WTC11 (cell line): Measurements from ENCODE around the gene TNNI3K. TPM values are rescaled to one million over a fixed set of nuclear protein-coding genes. Genes with fewer than 3 reads are reported as not detected.

Experiments used
- ATAC-seq: fragments of 200-7000 bp; cut with Tn5 transposase; 2 replicates; pipeline ENCODE4 v1.10.0; 2021; ENCODE audit warnings: mild to moderate bottlenecking, moderate library complexity
- CTCF ChIA-PET: fragments of 300-600 bp; sonication (Branson Sonifier 250); formaldehyde crosslinking; loops from one replicate; lab custom pipeline; 2021; ENCODE audit warnings: antibody characterized with exemption; lab: Charles Lee
- POLR2A ChIA-PET: fragments of 350-600 bp; sonication (Branson Sonifier 250); formaldehyde crosslinking; loops from one replicate; lab custom pipeline; 2021; ENCODE audit warnings: antibody characterized with exemption; lab: Charles Lee
- DNase-seq: peaks from one replicate; pipeline ENCODE4 v3.0.0; 2021; ENCODE audit warnings: low spot score
- H3K27ac Mint-ChIP-seq: 2 replicates; pipeline ENCODE4 v1.8.0; 2021; ENCODE audit warnings: mixed read lengths
- H3K27me3 Mint-ChIP-seq: 2 replicates; pipeline ENCODE4 v1.8.0; 2021; ENCODE audit warnings: low read depth, mild to moderate bottlenecking, moderate library complexity, mixed read lengths
- H3K36me3 Mint-ChIP-seq: 2 replicates; pipeline ENCODE4 v1.8.0; 2021; ENCODE audit warnings: mixed read lengths
- H3K4me1 Mint-ChIP-seq: 2 replicates; pipeline ENCODE4 v1.8.0; 2022; ENCODE audit warnings: mixed read lengths
- H3K4me3 Mint-ChIP-seq: 2 replicates; pipeline ENCODE4 v1.8.0; 2021; ENCODE audit warnings: mild to moderate bottlenecking, moderate library complexity, mixed read lengths
- H3K9me3 Mint-ChIP-seq: 2 replicates; pipeline ENCODE4 v1.8.0; 2021; ENCODE audit warnings: mixed read lengths
- ATF1 ChIP-seq: sonication (generic); formaldehyde crosslinking; IDR thresholded peaks from 2 replicates; pipeline ENCODE4 v1.8.1; 2023; ENCODE audit warnings: mild to moderate bottlenecking, moderate library complexity, missing genetic modification reagents
- CBFB ChIP-seq: sonication (generic); formaldehyde crosslinking; IDR thresholded peaks from 2 replicates; pipeline ENCODE4 v1.8.1; 2022; ENCODE audit warnings: mild to moderate bottlenecking, low read depth, missing genetic modification reagents
- ESRRA ChIP-seq: sonication (generic); formaldehyde crosslinking; IDR thresholded peaks from 2 replicates; pipeline ENCODE4 v1.8.1; 2022; ENCODE audit warnings: mild to moderate bottlenecking, missing genetic modification reagents, borderline replicate concordance
- FOXJ3 ChIP-seq: sonication (generic); formaldehyde crosslinking; IDR thresholded peaks from 2 replicates; pipeline ENCODE4 v1.9.0; 2021; ENCODE audit warnings: missing genetic modification reagents, mild to moderate bottlenecking, borderline replicate concordance
- FOXP1 ChIP-seq: sonication (generic); formaldehyde crosslinking; IDR thresholded peaks from 2 replicates; pipeline ENCODE4 v1.8.0; 2022; ENCODE audit warnings: missing genetic modification reagents, mild to moderate bottlenecking, moderate library complexity, borderline replicate concordance
- JAZF1 ChIP-seq: fragments of 250-450 bp; sonication (Bioruptor Pico); IDR thresholded peaks from 2 replicates; pipeline ENCODE4 v1.9.0; 2021; ENCODE audit warnings: moderate library complexity, mild to moderate bottlenecking, inconsistent platforms
- KAT7 ChIP-seq: sonication (generic); formaldehyde crosslinking; IDR thresholded peaks from 2 replicates; pipeline ENCODE4 v1.8.1; 2023; ENCODE audit warnings: missing genetic modification reagents, mild to moderate bottlenecking, borderline replicate concordance
- NFATC4 ChIP-seq: fragments of 250-450 bp; sonication (Bioruptor Pico); IDR thresholded peaks from 2 replicates; pipeline ENCODE4 v1.9.0; 2021; ENCODE audit warnings: mild to moderate bottlenecking
- NR1H2 ChIP-seq: sonication (generic); formaldehyde crosslinking; IDR thresholded peaks from 2 replicates; pipeline ENCODE4 v1.9.0; 2021; ENCODE audit warnings: mild to moderate bottlenecking, moderate library complexity, missing genetic modification reagents
- PRRX2 ChIP-seq: fragments of 250-450 bp; sonication (Bioruptor Pico); IDR thresholded peaks from 2 replicates; pipeline ENCODE4 v1.8.0; 2021; ENCODE audit warnings: mild to moderate bottlenecking
- RORB ChIP-seq: fragments of 250-450 bp; sonication (Bioruptor Pico); IDR thresholded peaks from 2 replicates; pipeline ENCODE4 v1.9.0; 2021; ENCODE audit warnings: mild to moderate bottlenecking
- SMAD3 ChIP-seq: sonication (generic); formaldehyde crosslinking; IDR thresholded peaks from 2 replicates; pipeline ENCODE4 v1.8.0; 2022; ENCODE audit warnings: missing genetic modification reagents, mild to moderate bottlenecking, borderline replicate concordance
- SMAD4 ChIP-seq: sonication (generic); formaldehyde crosslinking; IDR thresholded peaks from 2 replicates; pipeline ENCODE4 v1.8.0; 2022; ENCODE audit warnings: mild to moderate bottlenecking, missing genetic modification reagents
- SOX15 ChIP-seq: fragments of 250-450 bp; sonication (Bioruptor Pico); IDR thresholded peaks from 2 replicates; pipeline ENCODE4 v1.9.0; 2021; ENCODE audit warnings: mild to moderate bottlenecking
- TCF7 ChIP-seq: sonication (generic); formaldehyde crosslinking; IDR thresholded peaks from 2 replicates; pipeline ENCODE4 v1.8.0; 2022; ENCODE audit warnings: mild to moderate bottlenecking, low read depth, missing genetic modification reagents, moderate library complexity
- ZBTB21 ChIP-seq: sonication (generic); formaldehyde crosslinking; IDR thresholded peaks from 2 replicates; pipeline ENCODE4 v1.8.1; 2023; ENCODE audit warnings: mild to moderate bottlenecking, missing genetic modification reagents, borderline replicate concordance
- ZNF219 ChIP-seq: sonication (generic); formaldehyde crosslinking; IDR thresholded peaks from 2 replicates; pipeline ENCODE4 v1.8.0; 2023; ENCODE audit warnings: missing genetic modification reagents, mild to moderate bottlenecking, borderline replicate concordance
- ZNF416 ChIP-seq: fragments of 250-450 bp; sonication (Bioruptor Pico); IDR thresholded peaks from 2 replicates; pipeline ENCODE4 v1.9.0; 2021; ENCODE audit warnings: mild to moderate bottlenecking, inconsistent platforms
- ZNF423 ChIP-seq: fragments of 250-450 bp; sonication (Bioruptor Pico); IDR thresholded peaks from 2 replicates; pipeline ENCODE4 v2.1.2; 2022; ENCODE audit warnings: mild to moderate bottlenecking, moderate library complexity
- total RNA-seq: library from RNA; stranded (reverse); gene quantifications from 3 replicates; pipeline ENCODE4 v1.2.3, GENCODE V29; 2021
- TF ChIP-seq, protein P1 (sequence below): sonication (generic); formaldehyde crosslinking; IDR thresholded peaks from 2 replicates; pipeline ENCODE4 v1.8.1; 2023; ENCODE audit warnings: mild to moderate bottlenecking, missing genetic modification reagents
- TF ChIP-seq, protein P2 (sequence below): sonication (generic); formaldehyde crosslinking; IDR thresholded peaks from 2 replicates; pipeline ENCODE4 v1.8.1; 2023; ENCODE audit warnings: mild to moderate bottlenecking, missing genetic modification reagents
- TF ChIP-seq, protein P3 (sequence below): fragments of 250-450 bp; sonication (Bioruptor Pico); IDR thresholded peaks from 2 replicates; pipeline ENCODE4 v1.9.0; 2021; ENCODE audit warnings: mild to moderate bottlenecking
- TF ChIP-seq, protein P4 (sequence below): sonication (generic); formaldehyde crosslinking; IDR thresholded peaks from 2 replicates; pipeline ENCODE4 v1.8.1; 2022; ENCODE audit warnings: mild to moderate bottlenecking, moderate library complexity, missing genetic modification reagents

The TNNI3K gene
- total RNA-seq, 1 experiment from 2014 or later, result 0.07 TPM

DNA sequence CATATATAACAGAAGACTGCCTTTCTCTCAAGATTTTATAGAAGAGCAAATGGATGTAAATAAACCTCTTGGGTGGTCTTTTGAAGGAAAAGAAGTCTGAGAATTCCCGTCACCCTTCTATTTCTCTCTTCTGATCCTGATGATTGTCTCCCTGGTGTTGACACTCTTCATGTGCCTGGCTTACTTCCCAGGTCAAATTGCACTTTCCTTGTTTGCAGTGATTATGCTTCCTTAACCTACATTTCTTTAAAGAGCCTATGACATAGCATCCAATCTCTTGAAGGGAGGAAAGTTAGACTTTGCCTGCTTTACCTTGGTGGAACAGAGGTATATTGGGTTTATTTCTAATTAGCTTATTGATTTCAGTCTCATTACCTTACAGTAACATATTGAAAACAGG lies 197.1 kb downstream of the TNNI3K start:
- POLR2A ChIA-PET, result no interaction called here
- TF ChIP-seq, protein P1, sequence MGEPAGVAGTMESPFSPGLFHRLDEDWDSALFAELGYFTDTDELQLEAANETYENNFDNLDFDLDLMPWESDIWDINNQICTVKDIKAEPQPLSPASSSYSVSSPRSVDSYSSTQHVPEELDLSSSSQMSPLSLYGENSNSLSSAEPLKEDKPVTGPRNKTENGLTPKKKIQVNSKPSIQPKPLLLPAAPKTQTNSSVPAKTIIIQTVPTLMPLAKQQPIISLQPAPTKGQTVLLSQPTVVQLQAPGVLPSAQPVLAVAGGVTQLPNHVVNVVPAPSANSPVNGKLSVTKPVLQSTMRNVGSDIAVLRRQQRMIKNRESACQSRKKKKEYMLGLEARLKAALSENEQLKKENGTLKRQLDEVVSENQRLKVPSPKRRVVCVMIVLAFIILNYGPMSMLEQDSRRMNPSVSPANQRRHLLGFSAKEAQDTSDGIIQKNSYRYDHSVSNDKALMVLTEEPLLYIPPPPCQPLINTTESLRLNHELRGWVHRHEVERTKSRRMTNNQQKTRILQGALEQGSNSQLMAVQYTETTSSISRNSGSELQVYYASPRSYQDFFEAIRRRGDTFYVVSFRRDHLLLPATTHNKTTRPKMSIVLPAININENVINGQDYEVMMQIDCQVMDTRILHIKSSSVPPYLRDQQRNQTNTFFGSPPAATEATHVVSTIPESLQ (CRISPR knock-in tag), result no peak
- TF ChIP-seq SMAD4 (no peak), TCF7 (no peak), JAZF1 (CRISPR knock-in tag) (no peak), SOX15 (CRISPR knock-in tag) (no peak), FOXJ3 (CRISPR knock-in tag) (no peak), ZNF219 (CRISPR knock-in tag) (no peak), NR1H2 (no peak), ZNF423 (no peak), NFATC4 (no peak), KAT7 (CRISPR knock-in tag) (no peak), ZNF416 (CRISPR knock-in tag) (no peak), ZBTB21 (CRISPR knock-in tag) (no peak), SMAD3 (CRISPR knock-in tag) (no peak), ATF1 (no peak)
- TF ChIP-seq, protein P2, sequence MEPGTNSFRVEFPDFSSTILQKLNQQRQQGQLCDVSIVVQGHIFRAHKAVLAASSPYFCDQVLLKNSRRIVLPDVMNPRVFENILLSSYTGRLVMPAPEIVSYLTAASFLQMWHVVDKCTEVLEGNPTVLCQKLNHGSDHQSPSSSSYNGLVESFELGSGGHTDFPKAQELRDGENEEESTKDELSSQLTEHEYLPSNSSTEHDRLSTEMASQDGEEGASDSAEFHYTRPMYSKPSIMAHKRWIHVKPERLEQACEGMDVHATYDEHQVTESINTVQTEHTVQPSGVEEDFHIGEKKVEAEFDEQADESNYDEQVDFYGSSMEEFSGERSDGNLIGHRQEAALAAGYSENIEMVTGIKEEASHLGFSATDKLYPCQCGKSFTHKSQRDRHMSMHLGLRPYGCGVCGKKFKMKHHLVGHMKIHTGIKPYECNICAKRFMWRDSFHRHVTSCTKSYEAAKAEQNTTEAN (CRISPR knock-in tag), result no peak
- TF ChIP-seq, protein P3, sequence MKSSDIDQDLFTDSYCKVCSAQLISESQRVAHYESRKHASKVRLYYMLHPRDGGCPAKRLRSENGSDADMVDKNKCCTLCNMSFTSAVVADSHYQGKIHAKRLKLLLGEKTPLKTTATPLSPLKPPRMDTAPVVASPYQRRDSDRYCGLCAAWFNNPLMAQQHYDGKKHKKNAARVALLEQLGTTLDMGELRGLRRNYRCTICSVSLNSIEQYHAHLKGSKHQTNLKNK (CRISPR knock-in tag), result no peak
- TF ChIP-seq, all 79 proteins: peak for 0
- H3K36me3 Mint-ChIP-seq, result no peaks in the 10 kb centered on the region
- CTCF ChIA-PET, result no interaction called here
- H3K4me3 Mint-ChIP-seq, result no peak overlapping the region
- ATAC-seq (no peak), DNase-seq (no peak)
- no peaks in the 10 kb centered on the region for H3K9me3 Mint-ChIP-seq
- H3K27ac Mint-ChIP-seq, result no peak overlapping the region
- no peaks in the 10 kb centered on the region for H3K4me1 Mint-ChIP-seq
- H3K27me3 Mint-ChIP-seq, result no peaks in the 10 kb centered on the region

DNA sequence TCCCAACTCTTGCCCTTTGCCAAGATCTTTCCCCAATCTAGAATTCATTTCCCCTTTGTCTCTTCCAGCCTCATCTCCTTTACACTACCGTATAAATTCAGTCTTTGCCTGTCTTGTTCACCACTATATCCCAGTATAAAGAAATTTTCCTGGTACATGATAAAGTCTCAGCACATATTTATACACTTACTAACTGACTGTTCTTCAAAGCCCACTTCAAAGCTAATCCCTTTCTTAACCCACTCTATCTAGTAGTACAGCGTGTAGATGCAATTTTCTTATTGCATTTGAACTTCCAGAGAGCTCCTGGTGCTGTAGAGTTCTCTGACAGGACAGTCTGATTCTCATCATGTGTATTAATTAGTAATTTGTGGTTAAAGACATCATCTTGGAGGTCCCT lies 199.1 kb downstream of the TNNI3K start:
- TF ChIP-seq ESRRA (CRISPR knock-in tag) (no peak), PRRX2 (CRISPR knock-in tag) (no peak), CBFB (CRISPR knock-in tag) (no peak), FOXP1 (CRISPR knock-in tag) (no peak), RORB (CRISPR knock-in tag) (no peak)
- TF ChIP-seq, protein P4, sequence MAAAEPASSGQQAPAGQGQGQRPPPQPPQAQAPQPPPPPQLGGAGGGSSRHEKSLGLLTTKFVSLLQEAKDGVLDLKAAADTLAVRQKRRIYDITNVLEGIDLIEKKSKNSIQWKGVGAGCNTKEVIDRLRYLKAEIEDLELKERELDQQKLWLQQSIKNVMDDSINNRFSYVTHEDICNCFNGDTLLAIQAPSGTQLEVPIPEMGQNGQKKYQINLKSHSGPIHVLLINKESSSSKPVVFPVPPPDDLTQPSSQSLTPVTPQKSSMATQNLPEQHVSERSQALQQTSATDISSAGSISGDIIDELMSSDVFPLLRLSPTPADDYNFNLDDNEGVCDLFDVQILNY (CRISPR knock-in tag), result no peak
- TF ChIP-seq, all 79 proteins: peak for 0
- Mint-ChIP-seq H3K27ac (no peak overlapping the region), H3K4me1 (no peaks in the 10 kb centered on the region), H3K36me3 (no peaks in the 10 kb centered on the region), H3K4me3 (no peak overlapping the region), H3K27me3 (no peaks in the 10 kb centered on the region), H3K9me3 (no peaks in the 10 kb centered on the region)
- ChIA-PET POLR2A (no interaction called here), CTCF (no interaction called here)
- ATAC-seq (no peak), DNase-seq (no peak)
